Measurements from ENCODE around the gene NPAS3.

NPAS3 gene

DNA sequence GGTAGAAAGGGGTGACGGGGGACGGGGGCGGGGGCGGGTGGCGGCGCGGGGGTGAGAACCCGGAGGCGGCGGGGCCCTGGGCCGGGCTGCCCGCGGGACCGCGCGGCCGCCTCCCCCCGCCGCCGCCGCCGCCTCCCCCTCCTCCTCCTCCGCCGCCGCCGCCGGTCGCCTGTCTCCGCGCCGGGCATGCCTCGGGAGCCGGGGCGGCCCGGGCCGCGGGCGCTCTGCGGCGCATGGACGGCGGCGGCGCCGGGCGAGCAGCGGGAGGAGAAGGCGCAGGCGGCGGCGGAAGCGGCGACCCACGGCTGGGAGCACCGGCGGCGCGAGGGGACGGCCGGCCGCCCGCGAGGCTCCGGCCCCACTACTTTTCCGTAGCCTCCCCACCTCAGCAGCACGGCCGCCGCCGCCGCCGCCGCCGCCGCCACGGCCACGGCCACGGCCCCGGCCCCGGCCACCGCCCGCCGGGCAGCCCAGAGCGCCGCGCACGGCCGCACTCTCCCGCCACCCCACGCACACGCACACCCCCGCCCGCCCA, at the start of gene NPAS3:
TSS of gene NPAS3 (plus strand) at position 161 of the 535 bp plus-strand sequence.
- DNase-seq (ENCODE audit: low spot score) = no peak

DNA sequence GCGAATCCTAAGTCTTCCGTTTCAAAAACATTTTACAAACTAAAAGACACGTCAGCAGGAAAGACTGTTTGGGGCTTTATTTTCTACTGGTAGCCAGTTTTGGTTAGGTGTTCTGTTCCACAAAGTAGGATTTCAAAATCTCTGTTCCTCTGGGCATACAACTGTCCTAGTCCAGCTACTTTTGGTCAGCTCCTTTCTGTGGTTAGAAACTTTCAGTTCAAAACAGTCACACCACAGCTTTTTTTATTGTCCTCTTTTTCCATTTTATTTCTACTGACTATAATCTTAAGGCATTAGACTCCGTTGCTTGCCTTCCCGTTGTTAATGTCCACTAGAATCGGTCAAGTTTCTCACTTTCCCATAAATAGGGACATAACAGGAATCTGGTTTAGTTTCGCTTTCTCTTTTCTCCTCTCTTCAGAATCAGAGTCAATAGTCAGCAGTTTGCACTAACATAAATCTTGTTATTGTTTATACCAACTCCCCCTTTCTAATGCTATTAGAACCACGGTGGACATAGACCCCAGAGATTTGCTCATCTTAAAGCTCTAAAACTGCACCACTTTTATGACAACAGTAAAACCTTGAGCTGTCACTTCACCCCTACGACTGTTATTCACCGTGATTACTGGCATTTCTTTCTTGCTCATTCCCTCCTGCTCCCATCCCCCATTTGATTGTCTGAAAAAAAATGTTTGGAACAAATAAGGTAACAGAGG, 41.5 kb upstream of the NPAS3 start:
- no peak for DNase-seq (ENCODE audit: low spot score)

DNA sequence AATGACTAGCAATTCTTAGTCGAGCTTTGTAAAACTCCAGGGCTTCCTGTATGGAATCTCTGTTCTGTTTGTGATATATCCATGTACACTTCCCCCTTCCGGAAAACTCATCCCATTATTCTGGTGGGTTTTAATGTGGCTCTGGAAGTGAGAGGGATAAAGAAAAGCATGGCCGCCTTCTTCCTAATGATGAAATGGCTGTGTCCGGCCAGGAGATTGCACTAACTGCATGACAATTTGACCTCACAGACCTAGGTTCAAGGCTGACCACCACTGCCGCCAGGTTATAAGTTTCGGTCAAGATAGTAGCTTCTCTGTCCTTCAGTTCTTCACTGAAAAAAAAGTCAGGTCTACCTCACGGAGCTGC, 41.0 kb upstream of the NPAS3 start:
- DNase-seq (ENCODE audit: low spot score) = no peak

DNA sequence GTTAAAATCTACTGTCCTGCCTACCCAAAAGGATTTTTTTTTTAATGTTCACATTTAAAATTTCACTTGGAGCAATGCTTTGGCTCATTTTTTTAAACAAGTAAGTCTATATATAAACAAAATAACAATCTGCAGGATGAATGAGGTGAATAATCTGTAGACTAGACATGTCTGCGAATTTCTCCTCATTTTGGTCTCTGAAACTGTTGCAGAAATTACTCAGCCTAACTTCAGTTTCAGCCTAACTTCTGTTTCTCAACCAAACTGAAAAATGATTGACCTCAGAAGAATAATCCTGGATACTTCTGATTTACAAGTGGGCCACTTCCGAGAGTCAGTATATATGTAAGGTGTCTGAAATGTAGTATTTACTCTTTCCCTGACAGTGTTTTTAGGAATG, 39.8 kb upstream of the NPAS3 start:
- DNase-seq (ENCODE audit: low spot score) = no peak

DNA sequence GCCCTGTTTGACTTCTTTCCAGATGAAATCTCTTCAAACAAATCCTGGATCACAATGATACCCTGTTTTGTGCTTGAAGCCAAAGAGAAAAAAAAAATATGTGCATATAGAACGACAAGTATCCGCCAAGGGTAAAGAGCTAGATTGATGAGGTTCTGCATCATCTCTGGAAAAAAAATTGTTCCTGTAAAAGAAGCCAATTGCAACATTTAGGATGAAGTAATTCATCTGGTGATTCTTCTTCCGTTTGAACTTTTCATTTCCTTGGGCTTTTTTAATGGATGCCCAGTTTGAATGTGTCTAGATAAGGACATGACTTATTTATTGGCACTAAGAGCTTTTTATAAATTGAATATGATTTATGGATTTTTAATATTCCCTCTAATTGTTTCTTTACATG, 38.1 kb upstream of the NPAS3 start:
- DNase-seq (ENCODE audit: low spot score) = no peak

DNA sequence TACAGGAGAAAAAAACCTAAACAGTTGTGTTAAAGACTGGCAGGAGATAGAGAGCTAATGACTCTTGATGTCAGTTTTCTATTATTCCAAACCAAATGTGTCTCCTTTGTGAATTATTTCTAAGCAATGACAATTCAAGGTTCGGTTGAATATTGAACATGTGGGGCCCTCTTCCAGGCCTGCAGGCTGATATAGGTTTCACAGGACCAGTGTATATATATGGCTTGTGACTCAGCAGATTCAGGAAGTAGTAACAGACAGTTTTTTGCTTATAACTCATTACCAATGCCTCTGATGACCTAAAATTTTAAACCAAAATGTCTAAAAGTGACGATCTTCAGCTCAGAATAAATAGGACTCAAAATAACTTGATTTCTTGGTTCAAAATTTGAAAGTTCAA, 33.7 kb upstream of the NPAS3 start:
- DNase-seq (ENCODE audit: low spot score) = no peak

DNA sequence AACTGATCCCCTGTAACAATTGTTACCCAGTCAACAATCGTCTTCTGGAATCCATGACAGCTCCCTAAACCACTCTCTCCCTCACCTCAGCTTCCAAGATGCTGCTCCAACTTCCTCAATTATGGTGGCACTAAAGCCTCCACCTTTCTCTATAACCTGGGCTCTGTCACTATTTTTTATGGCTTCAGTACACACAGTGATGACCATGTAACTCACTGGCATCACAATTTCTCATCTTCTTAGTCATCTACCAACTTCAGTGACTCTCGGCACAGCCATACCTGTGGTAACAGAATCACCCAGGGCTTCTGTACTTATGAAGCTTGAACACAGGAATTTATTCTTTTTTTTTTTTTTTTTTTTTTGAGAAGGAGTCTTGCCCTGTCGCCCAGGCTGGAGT, 32.0 kb upstream of the NPAS3 start:
- DNase-seq (ENCODE audit: low spot score) = no peak

DNA sequence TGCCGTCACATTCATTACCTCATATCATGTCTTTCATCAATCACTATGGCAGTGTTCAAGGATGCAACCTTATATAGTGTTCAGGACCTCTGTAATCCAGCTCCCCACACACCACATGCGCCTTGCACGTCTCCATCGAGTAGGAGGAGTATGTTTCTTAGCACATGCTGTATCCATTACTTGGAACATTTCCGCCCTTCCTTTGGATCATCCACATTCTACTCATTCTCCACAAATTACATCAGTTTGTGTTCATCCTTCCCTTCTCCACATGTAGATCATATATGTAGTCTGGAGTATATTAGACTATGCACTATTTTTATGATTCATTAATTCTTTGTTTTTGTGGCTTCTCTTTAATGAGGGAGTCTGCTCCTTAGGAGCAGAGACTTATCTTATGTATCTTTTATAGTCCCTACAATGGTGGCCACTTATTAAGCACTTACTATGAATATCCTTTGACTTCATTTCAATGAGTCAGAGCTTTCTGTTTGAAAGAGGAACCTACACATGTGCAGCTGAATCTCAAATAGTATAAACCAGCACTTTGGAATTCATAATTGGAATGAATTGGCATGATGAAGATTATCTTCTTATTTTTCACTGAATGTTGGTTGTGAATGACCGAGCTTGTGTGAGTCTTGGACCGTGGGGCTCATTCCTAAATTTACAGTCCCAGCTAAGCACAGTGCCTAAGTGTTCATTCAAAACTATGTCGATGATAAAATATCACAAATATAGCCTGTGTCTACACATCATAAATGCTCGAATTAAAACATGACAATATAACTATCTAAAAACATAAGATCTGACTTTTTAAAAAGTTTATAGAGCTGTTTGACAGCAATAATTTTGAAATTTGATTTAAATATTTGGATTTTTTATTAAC, 30.2 kb upstream of the NPAS3 start:
- DNase-seq (ENCODE audit: low spot score) = no peak

DNA sequence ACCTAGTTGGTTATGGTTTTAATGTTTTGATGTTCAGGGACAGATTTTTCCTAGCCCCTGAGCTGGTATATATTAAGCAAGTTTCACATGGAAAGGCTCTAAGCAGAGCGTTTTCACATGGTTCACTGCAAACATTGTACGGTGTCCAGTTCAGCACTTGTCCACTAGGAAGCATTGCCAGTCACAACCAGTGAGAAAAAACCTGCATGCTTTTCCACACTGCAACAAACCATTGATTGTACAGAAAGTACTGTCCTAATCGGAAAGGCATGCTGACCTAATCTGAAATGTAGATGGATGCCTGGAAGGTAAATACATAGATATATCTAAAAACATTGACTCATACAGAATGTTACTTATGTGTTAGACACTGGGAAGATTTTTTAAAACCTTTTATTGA, 25.0 kb upstream of the NPAS3 start:
- no peak for DNase-seq (ENCODE audit: low spot score)

DNA sequence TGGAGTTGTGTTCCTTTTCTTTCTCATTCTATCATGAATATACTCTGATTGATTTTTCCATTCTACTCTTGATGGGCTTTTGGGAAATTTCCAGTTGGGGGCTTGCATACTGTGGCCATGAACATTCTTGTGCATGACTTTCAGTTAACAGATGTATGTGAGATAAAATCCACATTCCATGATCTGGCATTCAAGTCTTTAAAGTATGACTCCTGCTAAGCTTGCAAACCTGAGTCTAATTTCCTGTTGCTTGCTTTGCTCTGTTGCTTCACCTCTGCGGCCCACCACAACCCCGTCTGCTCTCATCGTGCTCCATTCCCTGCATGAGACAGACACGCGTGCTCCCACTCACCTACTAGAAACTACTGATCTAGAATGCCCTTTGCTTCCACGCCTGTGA, 24.3 kb upstream of the NPAS3 start:
- DNase-seq (ENCODE audit: low spot score) = no peak

DNA sequence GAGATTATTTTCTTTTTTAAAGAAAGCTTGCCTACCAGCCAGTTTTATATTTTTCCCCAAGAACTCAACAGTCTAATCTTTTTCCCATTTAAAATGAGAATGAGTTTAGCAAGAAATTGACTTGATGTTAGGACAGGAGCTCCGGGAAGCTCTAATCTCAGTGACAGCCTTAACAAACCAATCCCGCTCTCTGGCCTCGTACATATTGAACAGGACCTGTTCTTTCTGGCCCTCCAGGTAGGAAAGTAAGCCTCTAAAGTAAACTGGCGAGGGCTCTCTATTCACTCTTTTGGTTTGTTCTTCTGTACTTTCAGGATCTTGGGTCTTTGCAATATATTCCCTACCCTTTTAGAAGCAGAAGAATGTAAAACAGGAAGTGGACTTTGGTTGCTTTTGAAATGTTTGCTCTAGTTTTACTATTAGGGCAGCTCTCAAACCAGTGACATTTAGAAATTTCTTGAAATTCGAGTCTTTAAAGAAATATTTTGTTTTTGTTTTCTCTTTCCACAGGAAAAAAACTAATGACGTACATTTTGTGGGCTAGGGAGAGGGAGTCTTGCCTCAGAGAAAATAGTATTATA, 17.9 kb upstream of the NPAS3 start:
- no peak for DNase-seq (ENCODE audit: low spot score)

DNA sequence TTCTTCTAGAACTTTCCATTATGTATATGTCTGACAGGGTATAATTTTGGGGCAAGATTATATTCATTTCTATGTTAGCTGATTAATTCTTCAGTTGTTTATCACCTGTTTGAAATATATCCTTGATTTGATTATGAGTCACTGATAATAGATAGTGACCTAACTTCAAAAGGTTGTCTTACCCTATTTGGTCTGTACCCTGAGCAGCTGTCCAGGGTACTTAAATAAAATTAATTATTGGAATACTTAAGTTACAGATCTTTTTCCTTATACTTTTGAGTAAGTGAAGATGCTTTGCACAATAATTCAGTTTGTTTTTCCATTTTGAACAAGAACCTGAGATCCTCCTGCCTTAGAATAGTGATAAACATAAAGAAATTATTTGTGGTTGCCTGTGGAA, 13.2 kb upstream of the NPAS3 start:
- no peak for DNase-seq (ENCODE audit: low spot score)

DNA sequence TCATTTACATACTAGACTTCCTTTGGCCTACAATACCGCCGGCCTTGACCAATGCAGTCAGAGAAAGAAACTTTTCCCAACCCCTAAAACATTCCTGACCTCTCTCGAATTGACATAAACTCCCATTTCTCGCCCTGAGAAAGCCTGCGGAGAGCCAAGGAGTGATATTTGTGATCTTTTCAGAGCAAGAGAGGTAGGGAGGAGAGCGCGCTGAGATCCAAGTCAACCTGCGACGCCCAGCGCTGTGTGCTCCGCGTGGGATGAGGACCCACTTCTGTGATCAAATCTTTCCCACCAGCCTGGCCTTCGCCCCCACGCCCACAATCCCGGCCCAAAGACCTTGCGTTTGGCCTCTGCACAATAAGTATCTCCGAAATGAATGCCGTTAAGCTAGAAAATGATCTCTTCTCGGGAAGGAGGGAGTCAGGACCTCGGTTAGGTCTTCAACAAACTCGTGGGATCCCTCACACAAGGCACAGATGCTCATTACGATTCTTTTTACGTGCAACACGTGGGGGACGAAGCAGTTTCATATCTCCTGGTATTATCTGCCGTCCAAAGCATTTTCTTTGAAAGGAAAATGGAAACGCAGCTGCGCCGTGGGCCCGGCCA, 6.3 kb upstream of the NPAS3 start:
- DNase-seq (ENCODE audit: low spot score) = no peak

DNA sequence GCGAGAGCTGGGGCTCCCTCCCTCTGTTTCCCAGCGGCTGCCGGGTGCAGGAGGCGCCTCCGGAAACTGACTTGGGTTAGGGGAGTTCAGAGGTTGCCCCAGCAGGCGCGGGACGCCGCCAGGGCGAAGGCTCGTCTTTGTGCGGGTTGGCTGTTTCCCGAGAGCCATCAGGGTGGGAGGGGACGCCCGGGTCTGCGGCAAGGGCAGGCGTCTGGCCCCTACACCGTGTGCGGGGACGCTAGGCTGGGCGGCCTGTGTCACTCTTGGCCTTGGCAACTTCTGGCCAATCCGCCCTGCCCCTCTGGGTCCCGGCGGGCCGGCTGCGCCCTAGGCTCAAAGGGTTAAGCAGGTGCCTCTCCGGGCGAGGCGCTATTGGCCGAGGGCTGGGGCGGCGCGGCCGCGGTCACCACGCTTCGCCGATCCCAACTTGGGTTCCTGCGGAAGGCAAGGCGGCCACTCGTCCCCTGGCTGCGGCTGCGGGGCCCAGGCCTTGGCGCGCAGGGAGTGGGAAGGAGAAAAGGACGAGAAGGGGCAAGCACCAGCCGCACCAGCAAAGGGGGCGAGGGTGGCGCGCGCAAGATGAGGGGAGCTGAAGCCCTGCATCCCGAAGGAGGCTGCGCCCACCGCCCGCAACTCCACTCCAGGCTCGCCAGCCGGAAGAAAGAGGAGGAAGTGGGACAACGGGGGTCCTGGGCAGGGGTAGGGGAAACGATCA, 5.6 kb upstream of the NPAS3 start:
- no peak for DNase-seq (ENCODE audit: low spot score)

DNA sequence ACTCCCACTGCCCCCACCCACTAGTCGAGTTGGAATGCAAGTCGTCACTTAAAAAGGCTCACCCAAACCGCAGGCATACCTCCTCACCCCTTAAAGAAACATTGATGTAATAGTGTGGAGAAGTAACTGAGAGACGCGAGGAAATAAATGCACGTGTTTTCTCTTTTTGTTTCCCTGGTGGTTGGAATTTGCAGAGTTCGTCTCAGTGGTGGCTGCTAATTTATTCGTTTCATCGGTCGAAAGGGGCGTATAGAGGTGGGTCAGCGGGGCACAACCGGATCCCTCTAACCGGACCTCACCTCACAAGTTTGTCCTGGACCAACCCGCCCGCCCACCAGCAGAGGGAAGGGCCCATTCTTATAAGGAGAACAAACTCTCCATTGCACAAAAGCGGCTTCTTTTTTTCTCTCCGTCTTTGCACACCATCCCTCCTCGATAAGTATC, 5.0 kb upstream of the NPAS3 start:
- no peak for DNase-seq (ENCODE audit: low spot score)

DNA sequence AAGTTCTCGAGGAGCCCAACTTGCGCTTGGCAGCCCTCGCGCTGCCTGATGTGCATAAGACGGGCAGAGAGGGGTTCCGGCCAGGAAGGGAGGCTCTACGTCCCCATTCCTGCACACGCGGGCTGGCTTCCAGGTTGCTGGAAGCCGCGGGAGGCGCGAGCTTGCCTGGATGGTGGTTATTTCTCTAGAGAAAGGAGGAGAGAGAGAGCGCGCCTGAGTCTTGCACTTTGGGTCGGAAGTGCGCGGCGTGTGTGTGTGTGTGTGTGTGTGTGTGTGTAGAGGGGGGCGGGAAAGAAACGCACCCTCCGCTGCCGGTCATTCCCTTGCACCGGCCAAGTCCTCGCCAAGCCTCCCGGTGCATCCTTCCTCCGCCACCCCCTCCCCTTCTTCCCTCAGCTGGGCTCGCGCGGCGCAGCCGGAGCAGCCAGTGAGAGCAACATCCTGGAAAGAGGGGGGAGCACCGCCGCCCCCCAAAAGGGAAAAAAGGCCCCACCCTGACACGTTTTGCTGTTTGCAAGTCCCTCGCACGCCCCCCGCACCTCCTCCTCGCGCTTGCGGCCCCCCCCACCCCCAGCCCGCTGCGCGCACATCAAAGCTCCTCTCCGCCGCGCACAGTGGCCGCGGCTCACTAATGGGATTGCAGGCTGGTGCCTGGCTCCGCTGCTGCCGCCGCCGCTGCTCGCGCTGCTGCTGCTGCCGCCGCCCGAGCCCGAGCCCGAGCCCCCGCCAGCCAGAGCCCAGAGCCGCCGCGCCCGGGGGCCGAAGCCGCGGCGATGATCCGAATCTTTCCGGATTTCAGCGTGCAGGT, 4.4 kb upstream of the NPAS3 start:
- no peak for DNase-seq (ENCODE audit: low spot score)

DNA sequence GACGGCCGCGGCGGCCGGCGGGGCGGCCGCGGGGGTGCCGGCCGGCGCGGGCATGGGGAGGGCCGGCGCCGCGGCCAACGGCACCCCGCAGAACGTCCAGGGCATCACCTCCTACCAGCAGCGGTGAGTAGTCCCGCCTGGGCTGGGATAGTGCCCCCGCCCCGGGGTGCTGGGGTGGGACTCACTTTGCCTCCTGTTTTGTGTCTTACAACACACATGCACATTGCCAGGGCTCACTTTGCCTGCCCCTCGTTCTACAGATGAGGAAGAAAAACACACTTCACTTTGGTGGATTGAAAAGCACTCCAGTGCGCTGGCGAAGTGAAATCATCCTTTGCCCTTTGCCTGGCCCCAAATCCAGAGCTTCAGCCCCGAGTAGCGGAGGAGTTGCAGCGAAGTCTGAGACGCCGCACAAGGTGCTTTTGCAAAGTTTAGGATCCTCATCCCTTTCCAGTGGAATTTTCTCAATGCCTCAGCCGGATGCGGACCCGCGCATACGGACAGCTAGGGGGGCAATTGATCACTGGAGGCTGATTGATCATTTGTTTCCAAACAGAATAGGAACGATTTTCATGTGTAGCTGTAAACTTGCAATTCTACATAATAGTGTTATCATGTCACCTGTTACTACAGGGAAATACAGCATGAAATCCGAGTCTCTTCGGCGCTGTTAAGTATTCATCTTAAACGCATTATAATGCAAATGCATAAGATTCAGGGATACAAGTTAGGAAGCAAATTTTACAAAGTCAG, 3.6 kb upstream of the NPAS3 start:
- DNase-seq (ENCODE audit: low spot score) = no peak

DNA sequence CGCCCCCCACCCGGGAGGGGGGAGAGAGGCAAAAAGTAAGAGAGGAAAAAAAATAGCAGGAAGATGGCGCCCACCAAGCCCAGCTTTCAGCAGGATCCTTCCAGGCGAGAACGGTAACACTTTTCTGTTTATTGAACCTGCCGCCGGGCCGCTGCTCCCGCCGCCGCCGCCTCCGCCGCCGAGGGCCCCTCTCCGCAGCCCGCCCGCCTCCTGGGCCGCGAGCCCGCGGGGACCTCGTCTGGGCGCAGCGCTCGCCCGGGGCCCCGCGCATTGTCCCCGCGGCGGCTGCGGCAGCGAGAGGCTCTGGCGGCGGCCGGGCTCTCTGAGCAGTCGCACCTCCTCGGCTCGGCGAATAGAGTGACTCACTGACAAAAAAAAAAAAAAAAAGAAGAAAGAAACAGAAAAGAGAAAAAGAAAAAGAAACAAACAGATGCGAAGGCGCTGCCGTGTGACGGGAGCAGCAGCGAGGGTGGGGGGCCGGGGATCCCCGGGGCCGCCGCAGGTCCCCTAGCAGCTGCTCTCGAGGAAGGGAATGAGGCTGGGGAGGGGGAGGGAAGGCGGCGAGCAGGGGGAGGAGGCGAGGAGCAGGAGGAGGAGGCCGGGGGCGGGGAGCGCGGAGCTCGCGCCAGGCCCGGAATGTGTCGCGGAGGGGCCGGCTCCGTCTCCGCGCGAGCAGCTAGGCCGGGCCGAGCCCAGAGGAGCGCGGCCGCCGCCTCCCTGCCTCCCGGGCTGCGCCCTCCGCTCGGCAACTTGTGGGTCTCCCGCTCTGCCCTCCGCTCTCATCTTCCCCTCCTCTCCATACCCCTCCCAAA, 781 bp downstream of the NPAS3 start:
- no peak for DNase-seq (ENCODE audit: low spot score)

DNA sequence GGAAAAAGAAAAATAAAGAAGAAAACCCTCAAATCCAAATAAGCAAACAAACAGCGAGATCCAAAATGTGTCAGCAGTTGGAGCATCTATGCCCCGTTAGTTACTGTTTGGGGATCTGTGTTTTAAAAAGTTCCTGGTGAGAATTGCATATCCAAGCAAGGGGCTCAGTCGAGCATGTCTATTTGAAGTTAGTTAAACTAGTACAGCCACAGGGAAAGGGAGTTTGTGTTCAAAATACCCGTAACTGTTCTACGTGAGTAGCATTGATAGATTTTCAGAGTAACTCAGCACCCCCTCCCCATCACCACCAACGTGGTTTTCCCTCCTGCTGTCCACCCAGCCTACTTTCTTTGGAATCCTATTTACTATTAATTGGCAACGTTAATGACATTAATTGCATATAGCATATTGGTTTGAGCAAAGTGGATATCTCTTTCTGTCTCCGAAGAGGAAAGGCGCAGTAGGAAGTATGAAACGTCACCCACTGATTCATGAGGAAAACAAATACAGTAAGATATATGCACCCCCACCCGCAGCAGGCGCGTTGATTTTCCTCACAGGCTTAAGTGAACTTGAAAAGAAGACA, 1.5 kb downstream of the NPAS3 start:
- DNase-seq (ENCODE audit: low spot score) = no peak
